Stimulated activated CD8-positive, alpha-beta memory T cell treated with anti-CD3 and anti-CD28 coated beads, Interleukin-7, amount 100 ng/mL, for 1 hour (primary cell): ENCODE measurements around the gene CENPQ.

Source experiments
- DNase-seq, 2 donors: peaks; one replicate each; pipeline ENCODE4 v3.0.0-alpha.2; 2020; ENCODE audit warnings: low read depth in 2 of 2

CENPQ gene

GRCh38 chr6:49541210-49541724 lies 78.1 kb downstream of the CENPQ start:
- no peak for DNase-seq

DNA sequence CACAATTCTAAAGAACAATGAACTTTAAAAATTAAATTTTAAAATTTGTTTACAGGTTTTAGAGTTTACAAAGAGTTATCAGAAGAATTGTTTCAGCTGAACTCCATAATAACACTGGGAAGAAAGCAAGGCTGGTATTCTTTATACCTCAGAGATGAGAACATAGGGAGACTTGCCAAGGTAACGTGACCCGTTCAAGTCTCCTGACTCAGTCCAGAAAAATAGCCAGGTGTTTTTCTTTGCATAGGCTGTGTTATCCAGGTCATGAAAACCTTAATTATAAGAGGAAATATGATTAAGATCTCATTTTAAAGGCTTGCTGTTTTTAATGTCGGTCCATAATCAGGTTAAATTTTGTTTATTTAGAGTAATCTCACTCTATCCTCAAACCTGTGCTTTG lies 78.8 kb downstream of the CENPQ start:
- DNase-seq = no peak
